HG02885 (cell line): Measurements from ENCODE around the gene RNASEH2A.
"Not testable (repeated sequence)": the region's sequence is repeated elsewhere in the genome, so short reads cannot be mapped to it uniquely, and the experiment has no call there.

Experiments
- ATAC-seq: cut with Tn5 transposase; IDR thresholded peaks from one replicate; pipeline ENCODE4 v1.9.1; 2021; ENCODE audit warnings: mild to moderate bottlenecking; ENCODE audit not compliant: unreplicated experiment, poor library complexity

The RNASEH2A gene

DNA sequence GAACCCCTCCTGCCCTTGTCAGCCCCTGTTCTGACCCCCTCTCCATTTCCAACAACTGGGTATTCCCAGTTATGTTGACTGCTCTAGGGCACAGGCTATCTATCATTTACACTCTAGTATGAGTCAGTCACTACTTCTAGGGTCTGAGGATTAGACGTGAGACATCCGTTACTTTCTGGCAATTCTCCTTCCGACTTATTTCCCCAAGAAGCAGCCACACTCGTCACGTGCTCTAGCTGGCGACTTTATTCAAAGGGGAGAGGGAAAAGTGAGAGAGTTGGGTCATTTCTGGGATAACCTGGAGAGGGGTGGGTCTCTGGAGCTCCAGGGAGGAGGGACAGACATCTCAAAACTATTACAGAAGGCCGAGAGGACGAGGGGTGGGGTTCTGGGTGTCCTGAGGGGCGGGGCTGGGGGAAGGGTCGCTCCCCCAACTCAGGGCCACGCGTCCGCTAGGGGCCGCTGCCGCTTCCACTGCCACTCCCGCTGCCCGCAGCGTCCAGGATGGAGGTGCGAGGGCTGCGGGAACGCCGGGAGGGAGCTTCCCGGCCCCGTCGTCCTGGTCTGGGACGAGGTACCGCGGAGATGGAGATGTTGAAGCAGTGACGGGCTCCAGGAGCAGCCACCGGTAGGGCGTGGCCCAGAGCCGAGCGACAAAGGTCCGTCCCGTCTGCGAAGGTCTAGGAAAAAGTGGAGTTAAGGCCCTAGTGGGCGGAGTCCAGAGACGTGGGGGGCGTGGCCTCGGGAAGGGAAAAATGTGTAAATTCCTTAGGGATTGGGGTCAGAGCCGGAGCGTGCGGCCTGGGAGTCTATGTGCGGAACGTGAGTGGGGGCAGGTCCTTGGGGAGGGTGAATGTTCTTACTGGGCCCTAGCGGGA is 19.1 kb downstream of the RNASEH2A start:
- no peak for ATAC-seq

DNA sequence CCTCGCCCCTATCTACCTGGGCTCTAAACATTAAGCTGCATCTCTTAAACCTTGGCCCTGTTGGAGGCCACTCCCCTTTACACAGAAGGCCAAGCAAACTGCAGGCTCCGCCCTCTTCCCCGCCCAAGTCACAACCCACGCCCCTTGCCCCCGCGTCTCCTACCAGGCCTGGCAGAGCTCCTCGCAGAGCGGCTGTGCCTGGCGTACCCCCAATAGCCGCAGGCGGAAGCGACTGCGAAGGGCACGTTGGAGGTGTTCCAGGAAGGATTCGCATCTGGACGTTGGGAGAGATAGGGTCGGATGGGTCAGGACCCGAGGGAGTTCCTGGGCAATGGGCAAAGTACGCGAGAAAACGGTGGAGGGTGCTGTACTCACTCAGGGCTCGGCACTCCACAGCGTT is 22.1 kb downstream of the RNASEH2A start:
- ATAC-seq: no peak

DNA sequence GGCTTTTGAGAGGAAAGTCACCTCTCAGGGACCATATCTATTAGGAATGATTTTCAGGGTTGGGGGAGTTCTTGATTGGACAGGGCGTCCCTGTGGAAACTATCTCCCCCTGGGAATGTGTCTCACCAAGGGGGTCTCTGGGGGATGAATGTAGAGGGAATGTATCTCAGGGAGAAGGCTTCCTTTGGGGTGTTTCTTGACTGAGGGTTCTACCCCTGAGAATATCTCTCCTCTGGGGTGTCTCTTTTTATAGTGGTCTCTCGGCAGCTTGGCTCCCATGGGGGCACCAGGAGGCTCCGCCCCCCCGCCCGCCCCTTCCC is 27.0 kb downstream of the RNASEH2A start:
- no peak for ATAC-seq

DNA sequence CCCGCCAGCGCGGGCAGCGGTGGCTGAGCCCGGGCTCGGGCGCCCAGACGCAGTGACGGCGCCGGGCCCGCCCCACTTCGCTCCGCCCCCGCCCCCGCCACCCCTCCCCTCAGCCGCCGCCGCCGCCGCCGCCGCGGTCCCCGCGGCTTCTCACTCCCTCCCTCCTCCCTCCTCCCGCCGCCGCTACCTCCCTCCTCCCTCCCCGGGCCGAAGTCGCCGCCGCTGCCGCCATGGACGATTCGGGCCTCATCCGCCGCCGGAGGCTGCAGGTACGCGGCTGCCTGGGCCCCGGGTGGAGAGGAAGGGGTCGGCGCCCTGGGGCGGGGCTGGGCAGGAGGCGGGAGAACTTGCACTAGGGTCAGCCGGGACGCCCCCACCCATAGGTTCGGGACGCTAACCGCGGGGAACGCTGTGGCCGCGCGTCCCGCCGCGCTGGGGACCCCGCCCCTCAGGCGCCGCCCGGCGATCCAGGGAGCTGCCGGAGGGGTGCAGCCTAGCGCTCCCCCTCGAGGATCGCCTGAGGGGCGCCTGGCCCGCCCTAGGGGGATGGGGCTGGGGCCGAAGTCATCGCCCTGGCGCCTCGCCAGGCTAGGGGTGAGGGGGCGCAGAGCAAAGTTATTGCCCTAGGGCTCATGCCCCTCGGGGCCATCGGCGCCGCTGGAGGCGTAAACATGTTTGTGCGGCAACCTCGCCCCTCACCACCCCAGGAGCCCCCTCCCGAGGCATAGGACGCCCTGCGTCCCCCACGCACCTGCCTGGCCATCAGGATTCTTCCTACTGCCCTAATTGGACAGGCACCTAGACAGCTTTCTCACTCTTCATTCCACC is 27.6 kb downstream of the RNASEH2A start:
- no peak for ATAC-seq

- ATAC-seq: no peak
Measured at GRCh38 chr19:12834566-12834943, 28.2 kb downstream of the RNASEH2A start, which contains the start of gene RTBDN. Gene RTBDN (minus strand): TSS chr19:12834579. CDS start chr19:12829979, 4,600 bp downstream.

DNA sequence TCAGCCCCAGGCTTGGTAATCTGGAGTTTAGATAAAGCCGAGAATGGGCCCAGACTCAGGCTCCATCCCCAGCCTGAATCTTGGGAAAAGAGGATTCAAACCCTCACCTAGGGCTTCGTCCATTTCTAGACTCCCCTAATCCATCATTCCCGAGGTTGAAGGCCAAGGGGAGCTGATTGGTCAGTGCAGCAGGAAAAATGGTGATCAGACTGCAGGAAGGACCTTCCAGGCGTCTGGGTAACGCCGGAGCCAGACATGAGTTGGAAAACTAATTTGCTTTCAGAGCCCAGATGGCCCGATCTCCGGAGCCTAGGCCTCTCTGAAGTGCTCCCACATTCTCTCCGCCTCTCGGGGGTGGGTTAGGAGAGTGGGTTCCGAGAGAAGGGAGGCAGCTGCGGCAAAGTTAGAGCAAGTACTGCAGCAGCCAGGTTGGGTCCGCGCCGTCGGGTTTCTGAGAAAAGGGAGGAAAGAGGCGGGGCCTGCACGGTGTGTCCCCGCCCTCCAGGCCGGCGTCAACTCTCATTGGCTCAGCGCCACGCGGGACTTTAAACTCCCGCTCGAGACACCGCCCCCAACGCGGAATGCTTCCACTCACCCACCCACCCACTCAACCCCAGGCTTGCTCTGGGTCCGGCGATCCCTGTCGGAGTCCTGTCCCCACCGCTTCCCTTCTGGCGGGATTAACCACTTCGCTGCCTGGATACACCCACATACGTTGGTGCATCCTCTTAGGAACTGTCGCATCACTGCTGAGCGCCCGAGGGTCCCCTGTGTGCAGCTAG is 28.8 kb downstream of the RNASEH2A start:
- ATAC-seq: no peak

GRCh38 chr19:12836529-12836863 is 30.1 kb downstream of the RNASEH2A start:
- no peak for ATAC-seq

- ATAC-seq: no peak
Measured at GRCh38 chr19:12837225-12837624, 30.8 kb downstream of the RNASEH2A start.

DNA sequence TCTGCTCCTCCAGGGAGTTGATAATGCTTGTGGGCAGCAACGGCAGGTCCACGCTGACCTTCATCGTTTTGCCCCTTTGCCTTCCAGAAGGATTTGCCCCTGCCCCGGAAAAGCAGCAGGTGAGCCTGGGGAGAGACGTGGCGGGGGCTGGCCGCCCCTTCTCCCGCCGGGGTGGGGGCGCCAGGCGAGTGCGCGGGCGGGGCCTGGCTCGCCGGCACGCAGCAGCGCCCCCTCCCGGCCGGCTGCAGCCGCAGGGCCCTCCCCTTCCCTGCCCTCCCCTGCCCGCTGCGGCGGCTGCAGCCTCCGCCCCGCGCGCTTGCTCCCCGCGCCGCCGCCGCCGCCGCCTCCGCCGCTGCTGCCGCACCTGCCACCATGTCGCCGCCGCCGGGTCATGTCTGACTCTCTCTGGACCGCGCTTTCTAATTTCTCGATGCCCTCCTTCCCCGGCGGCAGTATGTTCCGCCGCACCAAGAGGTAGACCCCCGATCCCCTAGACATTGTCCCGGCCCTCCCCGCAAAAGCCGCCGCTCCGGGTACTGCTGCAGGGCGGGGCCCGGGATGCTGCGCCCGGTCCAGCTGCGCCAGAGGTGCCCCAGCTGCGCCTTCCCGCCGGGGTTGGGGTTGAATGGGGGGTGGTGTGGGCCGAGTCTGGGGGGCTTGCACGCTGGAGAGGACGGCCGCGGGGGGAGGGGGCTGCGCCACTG is 31.9 kb downstream of the RNASEH2A start, which contains the start of gene MAST1:
Gene MAST1 (plus strand): TSS at position 334 of the 704 bp plus-strand sequence. CDS start 58 bp downstream, at position 392.
- no peak for ATAC-seq

- ATAC-seq: no peak
Measured at GRCh38 chr19:12838886-12839756, 32.7 kb downstream of the RNASEH2A start.

GRCh38 chr19:12840091-12841079 is 34.0 kb downstream of the RNASEH2A start:
- no peak for ATAC-seq

DNA sequence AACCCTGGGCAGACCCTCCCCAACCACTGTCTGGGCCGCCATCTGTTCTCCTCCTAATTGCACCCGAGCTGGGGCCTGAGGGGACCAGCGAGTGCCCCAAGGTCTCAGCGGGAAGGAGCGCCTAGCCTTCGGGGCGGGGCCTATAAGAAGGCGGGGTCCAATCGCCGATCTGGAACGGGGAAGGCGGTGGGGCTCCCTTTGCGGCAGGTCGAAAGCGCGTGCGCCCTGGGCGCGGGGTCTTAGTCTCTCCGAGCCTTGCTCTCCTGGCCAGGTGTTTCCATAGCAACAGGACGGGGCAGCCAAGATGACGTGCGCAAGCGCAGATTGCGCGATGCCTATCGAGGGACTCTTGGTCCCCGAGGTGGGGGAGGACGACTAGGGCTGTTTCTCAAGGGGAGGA is 34.7 kb downstream of the RNASEH2A start:
- no peak for ATAC-seq

GRCh38 chr19:12842511-12842910 is 36.1 kb downstream of the RNASEH2A start:
- ATAC-seq: no peak

DNA sequence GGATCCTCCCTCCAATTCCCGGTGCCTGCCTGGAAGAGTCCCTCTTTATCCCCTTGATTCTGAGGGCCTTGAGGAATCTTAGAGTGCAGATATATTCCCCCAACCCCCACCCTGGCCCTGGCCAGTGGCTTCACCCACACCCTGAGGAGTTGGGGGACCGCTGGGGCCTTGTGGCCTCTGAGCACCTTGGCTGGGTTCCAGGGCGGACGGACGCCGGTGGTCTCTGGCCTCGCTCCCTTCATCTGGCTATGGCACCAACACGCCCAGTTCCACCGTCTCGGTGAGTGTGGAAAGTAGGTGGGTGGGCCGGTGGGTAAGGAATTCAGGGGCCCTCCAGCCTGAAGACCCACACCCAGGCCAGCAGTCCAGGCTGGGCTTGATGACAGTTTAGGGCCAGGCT is 36.9 kb downstream of the RNASEH2A start:
- no peak for ATAC-seq

DNA sequence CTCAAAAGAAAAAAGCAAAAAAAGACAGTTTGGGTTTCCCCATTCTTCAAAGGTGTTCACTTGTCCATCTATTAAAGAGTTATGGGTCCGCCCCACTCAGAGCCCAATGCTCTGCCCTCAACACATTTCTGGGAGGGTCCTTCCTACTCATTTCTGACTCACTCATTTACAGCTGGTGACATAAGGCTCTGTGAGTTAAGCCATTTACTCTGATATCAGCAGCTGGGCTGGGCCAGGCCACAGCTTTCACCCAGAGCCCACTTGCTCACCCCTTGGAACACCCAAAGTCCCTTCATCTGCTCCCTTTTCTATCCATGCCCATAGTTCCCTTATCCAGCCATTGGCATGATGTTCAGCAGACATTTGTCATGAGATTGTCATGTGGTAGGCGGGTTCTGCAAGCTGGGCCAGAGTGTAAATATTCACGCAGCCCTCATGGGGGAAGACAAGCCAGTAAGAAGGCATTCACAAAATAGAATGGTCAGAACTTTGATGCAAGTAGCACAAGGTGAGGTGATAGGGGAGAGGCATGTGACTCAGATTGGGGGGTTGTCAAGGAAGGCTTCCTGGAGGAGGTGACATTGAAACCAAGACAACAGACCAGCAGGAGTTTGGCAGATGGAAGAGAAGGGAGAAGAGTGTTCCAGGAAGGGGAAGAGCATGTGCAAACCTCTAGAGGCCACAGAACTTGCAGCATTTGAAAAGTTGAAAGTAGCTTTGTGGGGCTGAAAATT is 37.8 kb downstream of the RNASEH2A start:
- no peak for ATAC-seq

DNA sequence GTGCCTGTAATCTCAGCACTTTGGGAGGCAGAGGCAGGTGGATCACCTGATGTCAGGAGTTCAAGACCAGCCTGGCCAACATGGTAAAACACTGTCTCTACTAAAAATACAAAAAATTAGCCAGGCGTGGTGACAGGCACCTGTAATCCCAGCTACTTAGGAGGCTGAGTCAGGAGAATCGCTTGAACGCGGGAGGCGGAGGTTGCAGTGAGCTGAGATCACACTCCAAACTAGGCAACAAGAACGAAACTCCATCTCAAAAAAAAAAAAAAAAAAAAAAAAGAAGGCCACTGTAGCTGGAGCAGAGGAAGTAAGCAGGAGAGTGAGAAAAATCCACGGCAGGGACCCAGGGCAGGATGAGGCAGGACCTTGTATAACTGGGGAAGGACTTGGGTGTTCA is 40.2 kb downstream of the RNASEH2A start:
- ATAC-seq: not testable (repeated sequence)
